GM10847 (cell line): ENCODE data around the gene SELENOM.
A peak's percentile ranks its signal among the peaks of the same experiment; 100 is the strongest.

Experiments used
- POLR2A ChIP-seq: IDR thresholded peaks from 2 replicates; pipeline ENCODE4 v1.6.1; 2011; ENCODE audit not compliant: insufficient read length; ENCODE audit errors: extremely low read depth

The SELENOM gene

DNA sequence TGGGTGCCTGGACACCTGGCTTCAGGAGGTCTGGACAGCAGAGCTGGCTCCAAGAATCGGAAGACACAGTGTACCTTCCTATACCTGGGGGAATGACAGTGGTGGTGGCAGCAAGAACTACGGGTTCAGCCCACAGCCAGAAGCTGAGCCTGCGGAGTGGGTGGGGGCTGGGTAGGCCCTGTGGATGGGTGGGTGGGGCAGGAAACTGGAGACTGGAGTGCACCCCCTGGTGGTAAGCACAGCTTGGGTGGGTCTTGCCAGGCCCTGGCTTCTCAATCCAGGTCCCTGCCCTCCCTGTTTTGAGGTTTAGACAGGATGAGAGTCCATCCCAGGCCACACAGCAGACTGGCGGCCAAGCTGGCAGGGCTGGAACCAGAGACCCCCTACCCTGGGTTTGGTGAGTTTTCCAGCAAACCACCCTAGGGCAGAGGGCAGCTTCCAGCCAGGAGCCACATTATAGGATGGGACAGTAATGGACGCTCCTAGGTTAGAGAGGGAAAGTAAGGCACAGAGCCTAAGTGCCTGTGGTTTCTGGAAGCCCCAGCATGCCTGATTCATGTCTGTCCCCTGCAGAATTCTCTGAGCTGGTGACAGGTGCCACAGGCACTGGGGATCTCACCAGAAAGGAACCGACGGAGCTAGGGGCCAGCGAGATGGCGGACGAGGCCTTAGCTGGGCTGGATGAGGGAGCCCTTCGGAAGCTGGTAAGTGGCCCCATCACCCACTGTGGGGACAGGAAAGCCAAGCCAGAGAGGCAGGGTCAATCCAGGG lies 24.6 kb downstream of the SELENOM start:
- TF ChIP-seq POLR2A = no peak

DNA sequence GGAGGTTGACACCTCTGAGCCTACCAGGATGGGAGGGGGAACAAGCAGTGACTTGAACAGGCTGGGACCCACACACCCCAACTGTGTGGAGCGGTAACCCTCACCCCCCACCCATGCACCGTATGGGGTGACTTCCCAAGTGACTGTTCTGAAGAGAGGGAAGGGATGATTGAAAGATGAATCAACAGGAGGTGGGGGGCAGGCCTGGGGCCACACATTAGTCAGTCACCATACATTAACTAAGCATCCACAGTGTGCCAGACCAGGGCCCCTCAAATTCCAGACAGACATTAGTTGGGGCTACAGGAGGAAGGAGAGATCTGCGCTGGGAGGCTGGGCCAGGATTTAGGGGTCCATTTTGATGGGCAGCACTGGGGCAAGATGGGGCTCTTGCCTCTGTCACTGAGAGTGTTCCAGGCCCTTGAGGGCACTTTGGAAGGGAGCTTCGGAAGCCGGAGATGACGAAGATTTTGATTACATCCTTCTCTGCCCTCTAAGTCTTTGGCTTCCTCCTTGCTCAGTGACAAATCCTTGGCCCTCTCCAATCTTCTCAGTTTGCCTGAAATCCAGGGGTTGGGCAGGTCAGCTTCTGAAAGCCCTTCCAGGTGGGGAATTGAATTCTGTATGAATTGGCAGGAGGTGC lies 25.3 kb downstream of the SELENOM start:
- TF ChIP-seq POLR2A = no peak

DNA sequence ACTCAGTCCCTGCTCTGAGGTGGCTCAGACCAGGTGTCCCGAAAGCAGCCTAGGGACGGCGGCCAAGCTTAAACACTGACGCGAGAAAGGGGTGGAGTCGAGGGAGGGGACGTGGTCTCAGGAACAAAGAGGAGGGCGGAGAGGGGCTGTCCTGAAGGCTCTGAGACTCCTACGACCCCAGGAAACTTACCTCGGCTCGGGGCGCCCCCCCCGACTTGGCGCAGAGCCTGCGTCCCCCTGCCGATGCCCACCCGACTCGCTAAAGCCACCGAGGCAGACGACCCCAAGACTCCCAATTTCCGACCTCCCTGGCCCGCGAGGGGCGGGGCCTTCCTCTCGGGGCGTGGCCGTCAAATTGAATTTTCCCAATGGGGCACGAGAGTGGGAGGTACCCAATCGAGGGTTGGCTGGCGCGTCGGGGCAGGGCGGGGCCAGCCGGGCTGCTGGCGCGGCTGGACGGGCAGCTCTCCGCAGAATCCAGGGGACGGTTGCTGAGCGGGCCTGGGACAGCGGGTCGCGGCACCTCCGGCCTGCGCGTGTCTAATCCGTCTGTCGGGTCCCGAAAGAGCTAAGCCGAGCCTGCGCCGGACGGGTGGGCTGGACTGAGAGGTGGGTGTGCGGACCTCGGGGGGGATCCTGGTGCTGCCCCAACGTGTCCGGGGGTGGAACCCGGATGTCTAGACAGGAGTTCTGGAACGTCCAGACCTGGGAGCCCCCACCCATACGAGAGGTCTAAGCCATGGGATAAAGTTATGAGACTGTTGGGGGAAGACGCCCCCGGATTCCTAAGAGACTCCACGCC lies 26.3 kb downstream of the SELENOM start, which contains the start of gene SMTN:
Gene SMTN, plus strand, starts transcription at position 471 of the 802 bp plus-strand sequence. CDS start 1,941 bp downstream, outside the sequence.
- TF ChIP-seq POLR2A = peak; percentile 79

DNA sequence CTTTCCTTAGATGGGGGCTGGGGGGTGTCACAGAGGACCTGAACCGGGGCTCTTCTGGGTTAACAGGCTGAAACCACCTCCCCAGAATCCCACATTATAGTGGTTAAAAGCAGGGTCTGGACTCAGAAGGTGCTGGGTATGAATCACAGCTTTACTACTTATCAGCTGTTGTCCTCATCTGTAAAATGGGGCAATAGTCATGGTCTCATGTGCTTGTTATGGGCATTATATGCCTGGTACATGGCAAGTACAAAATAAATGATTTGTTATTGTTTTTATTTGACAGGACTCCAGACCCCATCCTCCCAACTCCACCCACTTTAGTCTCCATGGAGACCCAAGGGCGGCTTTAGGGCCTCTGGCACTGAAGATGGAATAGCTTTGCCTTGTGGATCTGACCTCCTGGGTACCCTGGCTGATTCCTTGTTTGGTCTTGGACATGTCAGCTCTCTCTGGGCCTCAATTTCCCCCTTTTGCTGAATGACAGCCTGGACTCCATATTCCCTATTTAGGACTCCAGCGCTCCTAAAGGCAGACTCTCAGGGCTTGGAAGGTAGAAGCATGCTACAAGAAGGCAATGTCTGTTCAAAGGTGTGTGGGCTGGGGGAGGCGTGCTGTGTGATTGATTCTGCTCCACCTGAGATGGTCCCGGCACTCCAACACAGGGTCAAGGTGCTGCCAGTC lies 27.1 kb downstream of the SELENOM start:
- TF ChIP-seq POLR2A = no peak

DNA sequence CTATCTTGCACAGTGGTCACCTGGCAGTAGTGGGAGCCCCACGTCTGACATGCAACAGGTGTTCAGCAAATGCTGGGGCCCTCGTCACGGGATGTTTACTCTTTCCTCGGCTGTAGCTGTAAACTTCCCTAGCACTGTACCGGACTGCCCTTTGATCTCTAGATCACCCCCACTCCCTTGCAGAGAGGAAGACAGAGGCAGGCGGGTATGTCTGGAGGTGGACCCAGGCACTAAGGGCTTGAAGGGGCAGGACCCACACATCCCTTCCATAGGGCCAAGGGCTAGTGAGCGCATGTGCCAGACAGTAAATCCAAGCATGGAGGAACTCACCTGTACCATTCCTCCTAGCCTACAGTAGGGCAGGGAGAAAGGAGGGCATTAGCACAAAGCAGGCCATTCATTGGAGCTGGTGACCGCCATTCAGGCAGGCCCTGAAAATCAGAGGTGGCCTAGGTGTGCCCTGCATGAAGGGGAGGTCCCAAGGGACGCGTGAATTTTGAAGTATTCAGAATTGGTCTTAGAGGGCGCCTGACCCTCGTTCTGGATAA lies 28.2 kb downstream of the SELENOM start:
- no peak for TF ChIP-seq POLR2A

GRCh38 chr22:31077681-31078080 lies 29.7 kb downstream of the SELENOM start:
- no peak for TF ChIP-seq POLR2A

GRCh38 chr22:31075961-31076360 lies 31.4 kb downstream of the SELENOM start:
- TF ChIP-seq POLR2A = no peak

- no peak for TF ChIP-seq POLR2A
These were observed 38.4 kb downstream of the SELENOM start for GRCh38 chr22:31068970-31069369.

DNA sequence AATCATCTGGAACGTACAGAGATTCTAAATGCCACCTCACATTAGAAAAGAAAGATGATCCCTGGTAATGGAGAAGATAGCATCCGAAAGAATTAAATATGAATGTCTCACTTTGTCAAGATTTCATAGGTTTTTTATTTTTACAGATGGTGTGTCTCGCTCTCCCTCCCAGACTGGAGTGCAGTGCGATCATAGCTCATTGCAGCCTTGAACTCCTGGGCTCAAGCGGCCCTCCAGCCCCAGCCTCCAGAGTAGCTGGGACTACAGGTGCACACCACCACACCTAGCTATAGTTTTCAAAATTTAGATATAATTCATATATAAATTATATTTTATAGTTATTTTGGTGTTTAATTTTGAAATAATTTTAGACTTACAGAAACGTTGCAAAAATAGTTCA lies 43.0 kb downstream of the SELENOM start:
- no peak for TF ChIP-seq POLR2A

- TF ChIP-seq POLR2A = no peak
These were observed 44.7 kb downstream of the SELENOM start for GRCh38 chr22:31062566-31063230.

DNA sequence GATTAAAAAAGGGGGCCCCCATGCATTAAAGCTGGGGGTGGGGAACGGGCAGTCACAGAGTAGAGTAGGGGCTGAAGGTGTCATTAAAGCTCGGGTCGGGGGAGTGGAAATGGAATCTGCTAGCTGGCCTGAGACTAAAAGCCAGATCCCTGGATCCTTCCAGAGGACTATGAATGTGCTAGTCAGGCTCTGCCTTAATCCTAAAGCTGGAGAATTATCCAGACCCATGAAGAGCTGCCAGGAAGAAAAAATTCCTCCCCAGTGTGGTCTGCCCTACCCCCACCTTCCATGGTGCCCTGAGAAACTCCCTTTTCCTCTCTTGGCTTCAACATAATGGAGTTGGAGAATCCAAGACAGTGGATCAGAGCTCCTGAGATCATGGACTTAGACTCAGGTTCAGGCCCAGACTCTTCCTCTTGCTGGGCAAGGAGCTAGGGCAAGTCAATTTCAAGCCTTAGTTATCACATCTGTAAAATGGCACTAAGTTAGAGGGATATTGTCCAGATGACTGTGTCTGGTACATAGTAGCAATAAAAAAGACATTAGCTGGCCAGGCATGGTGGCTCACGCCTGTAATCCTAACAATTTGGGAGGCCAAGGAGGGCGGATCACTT lies 50.3 kb downstream of the SELENOM start:
- TF ChIP-seq POLR2A = no peak

- TF ChIP-seq POLR2A = no peak
These were observed 51.7 kb downstream of the SELENOM start for GRCh38 chr22:31055635-31056159.

DNA sequence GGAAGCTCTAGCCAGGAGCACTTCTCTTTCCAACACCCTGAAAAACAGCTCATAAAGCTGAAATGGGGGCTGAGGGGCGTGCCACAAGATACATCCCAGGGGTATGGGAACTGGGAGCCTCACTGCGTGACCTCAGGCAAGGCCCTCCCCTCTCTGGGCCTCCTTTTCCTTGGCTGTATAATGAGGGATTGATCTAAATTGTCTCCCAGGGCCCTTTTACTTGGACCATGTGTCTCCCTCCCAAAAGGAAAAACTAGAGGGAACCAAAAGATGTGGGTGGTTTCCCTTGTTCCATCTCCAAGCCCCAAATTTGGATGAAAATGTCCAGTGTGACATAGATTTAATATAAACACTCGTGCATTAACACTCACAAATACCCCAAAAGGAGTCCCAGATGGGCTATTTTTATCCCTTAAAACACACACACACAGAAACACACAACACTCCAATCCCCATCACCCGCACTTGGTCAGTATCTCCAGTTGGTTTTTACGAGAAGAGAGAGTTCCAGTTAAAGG lies 52.2 kb downstream of the SELENOM start:
- TF ChIP-seq POLR2A = no peak
